GM21360 (cell line): ENCODE results near the gene TRMT1.

Experiments
- ATAC-seq: cut with Tn5 transposase; IDR thresholded peaks from one replicate; pipeline ENCODE4 v1.9.1; 2021; ENCODE audit warnings: mild to moderate bottlenecking, moderate library complexity; ENCODE audit not compliant: unreplicated experiment

TRMT1 gene

GRCh38 chr19:13103581-13104359 is 12.8 kb downstream of the TRMT1 start:
- ATAC-seq = no peak

DNA sequence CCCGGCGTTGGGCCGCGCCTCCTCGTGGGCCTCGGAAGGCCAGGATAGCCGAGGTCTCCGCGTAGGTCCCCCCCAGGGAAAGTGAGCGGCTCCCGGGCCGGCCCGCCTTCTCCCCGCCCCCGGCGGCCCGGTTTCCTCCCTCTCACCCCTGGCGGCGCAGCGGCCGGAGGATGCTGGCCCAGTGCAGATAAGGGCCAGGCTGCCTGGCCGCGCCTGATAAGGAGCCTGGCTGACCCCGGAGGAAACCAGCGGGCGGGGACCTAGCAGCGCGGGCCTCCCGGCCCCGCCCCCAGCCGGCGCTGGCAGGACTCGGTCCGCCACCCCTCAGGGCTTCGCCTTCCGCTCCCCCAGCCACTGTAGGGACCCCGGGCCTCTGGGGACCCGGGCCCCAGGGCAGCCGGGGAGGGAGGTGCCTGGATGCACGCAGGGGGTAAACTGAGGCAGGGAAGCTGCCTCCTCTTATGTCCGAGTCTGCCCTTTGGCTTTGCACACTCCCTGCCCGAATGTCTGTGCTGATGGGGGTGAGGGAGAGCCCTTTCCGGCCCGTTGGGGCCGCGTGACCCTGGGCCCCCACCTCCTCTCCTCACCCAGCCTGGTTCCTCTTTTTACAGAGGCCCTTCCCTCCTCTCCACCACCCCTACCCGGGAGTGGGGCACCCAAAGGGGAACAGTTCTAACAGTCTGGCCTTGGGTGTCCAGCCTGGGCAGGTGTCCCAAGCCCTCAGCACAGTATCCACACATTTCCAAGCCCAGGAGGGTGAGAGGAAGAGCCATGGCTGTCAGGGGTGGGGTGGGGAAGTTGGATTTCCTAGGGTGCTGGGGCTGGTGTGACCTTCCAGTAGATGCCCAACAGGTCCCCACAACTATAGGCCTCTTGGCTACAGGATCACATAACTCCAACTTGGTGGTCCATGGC is 13.6 kb downstream of the TRMT1 start, which contains the start of gene LYL1:
LYL1 (minus strand) TSS at position 193 of the 915 bp plus-strand sequence. CDS start 1,687 bp downstream, outside the sequence.
- peak; percentile 30 for ATAC-seq

DNA sequence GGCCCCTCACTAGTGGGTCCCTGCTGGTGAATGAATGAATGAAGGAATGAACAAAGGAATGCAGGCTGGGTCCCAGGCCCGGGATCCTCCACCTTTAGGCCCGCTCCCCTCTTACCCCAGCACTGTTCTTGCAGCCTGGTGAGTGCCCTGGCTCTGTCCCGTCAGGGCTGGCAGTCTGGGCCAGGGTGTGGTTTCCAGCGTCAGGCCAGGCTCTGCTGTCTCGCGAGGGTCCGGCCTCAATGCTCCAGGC is 14.2 kb downstream of the TRMT1 start:
- no peak for ATAC-seq

DNA sequence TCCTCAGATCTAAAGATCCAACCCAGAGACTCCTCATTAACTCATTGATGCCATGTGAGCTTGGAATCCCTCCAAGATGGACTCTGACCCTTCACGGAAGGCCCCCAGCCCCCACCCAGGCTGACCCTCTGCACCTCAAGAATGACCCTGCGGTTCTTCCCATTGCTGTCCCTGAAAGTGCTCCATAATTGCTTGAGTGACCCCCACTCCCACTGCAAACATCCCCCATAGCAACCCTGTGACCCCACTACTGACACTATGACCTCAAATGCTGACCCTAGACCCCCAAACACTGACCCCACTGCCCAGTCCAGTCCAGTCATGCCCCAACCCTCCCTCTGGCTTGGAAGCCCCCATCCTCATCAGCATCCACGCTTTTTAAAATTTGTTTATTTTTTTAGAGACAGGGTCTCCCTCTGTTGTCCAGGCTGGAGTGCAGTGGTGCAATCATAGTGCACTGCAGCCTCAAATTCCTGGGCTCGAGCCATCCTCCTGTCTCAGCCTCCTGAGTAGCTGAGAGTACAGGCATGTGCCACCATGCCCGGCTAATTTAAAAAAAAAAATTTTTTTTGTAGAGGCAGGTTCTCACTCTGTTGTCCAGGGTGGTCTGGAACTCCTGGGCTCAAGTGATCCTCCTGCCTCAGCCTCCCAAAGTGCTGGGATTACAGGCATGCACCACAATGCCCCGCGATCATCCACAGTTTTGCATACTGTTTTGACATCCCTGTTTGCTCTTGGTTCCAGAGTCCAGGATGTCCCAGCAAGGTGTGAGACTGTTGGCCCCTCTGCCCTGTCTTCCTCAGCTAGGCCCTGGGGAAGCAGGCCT is 14.7 kb downstream of the TRMT1 start:
- ATAC-seq = no peak

GRCh38 chr19:13100841-13101589 is 15.5 kb downstream of the TRMT1 start:
- ATAC-seq = no peak

- no peak for ATAC-seq
These were observed 16.4 kb downstream of the TRMT1 start for GRCh38 chr19:13100031-13100588.

DNA sequence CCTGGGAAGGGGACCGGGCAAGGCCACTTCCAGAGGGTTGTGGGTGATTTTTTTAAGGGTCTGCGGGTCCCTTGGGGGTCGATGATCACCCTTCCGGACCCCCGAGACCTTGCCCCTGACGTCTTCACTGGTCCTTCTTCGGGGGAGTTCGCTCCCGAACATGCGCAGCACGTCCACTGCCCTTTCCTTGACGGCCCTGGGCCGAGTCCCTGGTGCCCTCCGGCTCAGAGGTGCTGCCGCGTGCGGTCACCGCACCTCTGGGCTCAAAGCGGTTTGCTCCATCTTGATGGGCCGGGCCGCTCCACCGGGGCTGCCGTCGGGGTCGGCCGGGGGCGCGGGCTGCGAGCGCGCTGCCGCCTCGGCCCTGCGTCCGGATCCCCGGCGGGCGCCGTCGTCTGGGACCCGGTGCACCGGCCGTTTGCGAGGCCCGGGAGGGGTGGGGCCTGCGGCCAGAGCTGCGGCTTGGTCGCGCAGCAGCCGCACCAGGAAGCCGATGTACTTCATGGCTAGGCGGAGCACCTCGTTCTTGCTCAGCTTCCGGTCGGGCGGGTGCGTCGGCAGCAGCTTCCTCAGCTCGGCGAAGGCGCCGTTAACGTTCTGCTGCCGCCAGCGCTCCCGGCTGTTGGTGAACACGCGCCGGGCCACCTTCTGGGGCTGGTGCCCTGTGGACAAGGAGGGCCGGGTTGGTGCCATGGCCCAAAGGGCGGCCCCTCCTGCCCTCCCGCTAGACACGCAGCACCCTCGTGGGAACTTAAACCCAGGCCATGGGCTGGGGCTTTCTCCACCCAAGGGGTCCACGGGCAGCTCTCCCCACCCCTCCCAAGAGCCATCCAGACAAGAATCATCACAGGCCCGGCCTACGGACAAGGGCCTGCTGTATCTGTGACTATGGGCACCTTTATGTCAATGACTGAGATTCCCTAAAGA is 17.2 kb downstream of the TRMT1 start:
- no peak for ATAC-seq

DNA sequence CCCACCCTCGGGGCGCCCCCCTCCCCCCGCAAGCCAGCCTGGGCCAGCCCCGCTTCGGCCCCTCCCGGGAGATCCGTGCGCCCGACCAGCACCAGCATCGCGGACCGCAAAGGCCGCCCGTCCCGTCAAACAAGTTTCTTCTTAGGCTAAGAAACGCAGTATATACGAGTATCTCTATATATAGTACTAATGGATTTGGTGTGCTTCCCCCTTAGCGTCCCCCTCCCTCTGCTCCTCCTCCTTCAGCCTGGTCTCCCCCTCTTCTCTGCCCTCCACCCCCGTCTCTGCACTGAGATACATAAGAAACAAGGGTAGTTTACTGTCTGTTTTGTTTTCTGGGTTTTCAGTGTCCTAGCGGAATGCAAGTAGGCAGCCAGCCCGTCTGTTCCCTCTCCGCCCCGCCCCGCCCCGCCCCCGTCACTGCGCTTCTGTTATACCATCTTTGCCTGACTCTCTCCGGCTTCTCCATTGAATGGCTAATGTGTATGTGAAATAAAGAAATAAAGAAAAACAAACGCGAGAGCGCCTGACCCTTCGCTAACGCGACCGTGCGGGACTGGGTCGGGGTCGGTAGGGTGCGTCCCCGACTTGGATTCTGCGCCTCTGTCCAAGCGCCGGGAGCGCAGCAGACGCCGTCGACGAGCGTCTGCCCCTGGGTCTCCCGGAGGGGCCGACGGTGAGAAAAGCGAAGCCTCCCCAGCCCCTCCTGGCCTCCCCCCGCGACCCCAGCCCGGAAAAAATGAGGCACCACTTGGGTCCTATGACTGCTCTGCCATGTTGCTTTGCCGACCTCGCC is 18.1 kb downstream of the TRMT1 start:
- no peak for ATAC-seq

- ATAC-seq = no peak
These were observed 18.9 kb downstream of the TRMT1 start for GRCh38 chr19:13097463-13098258.

GRCh38 chr19:13097033-13097462 is 19.5 kb downstream of the TRMT1 start:
- no peak for ATAC-seq

DNA sequence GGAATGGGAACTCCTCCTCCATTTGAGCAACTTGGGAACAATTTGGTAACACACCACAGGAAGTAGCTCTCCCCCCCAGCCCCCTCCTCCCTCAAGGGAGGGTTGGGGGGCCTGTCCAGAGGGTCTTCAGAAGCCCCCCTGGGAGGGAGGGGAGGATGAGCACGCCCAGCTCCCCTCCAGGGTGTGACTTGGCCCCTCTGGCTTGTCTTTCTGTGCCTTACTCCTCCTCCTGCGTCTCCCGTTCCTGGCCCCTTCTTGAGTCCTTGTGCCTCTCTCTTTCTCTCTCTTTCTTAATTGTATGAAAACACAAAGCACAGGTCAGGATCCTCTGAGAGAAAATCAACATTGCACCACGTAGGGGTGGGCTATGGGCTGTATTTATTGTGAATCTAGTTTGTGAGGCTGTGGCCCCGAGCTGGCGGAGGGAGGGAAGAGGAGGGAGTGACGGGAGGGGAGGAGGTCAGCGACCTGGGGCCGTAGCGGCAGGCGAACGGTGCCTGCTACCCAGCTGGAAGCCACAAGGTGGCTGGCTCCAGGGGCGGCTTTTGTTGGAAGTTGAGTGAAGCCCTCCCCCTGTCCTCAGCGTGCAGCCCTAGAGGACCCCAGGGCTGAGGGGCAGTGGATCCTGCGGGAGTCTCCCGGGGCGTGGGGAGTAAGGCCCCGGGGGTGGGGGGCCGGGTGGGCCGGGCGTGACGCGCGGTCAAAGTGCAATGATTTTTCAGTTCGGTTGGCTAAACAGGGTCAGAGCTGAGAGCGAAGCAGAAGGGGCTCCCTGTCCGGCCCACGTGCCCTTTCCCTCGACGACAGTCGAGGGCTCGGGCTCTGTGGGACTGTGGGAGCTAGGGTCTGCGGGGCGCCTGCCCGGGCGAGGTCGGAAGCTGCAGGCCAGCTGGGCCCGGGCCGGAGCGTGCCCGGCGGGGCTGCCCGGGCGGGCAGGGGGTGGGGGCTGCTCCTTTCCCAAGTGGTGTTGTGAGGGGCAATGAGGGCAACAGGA is 20.3 kb downstream of the TRMT1 start:
- ATAC-seq = no peak

- no peak for ATAC-seq
These were observed 21.2 kb downstream of the TRMT1 start for GRCh38 chr19:13095393-13095784.

DNA sequence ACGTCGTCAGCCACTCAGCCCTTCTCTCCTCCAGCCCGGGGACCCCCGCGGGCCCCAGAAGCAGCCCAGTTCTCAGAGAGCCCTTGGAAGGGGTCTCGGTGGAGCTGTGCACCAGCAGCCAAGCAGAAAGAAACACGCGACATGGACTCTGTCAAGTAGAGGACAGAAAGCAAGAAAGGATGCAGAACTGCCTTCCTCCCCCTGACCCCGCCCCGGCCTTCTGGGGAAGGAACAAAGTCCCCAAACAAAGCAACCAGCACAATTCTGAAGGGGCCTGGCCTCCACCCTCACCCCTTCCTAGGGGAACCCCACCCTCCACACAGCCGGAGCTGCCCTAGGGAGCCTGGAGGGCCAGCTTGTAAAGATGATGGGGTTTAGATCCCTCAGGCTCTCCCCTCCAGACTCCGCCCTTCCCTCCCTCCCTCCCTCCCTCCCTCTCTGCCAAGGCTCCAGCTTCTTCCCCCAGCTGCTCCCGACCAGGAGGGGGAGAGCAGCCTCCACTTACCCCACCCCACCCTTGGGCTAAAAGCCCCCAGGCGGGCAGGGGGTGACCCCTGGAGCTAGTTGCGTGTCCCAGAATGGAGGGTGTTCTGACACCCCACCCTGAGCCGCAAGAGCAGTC is 21.7 kb downstream of the TRMT1 start:
- no peak for ATAC-seq

DNA sequence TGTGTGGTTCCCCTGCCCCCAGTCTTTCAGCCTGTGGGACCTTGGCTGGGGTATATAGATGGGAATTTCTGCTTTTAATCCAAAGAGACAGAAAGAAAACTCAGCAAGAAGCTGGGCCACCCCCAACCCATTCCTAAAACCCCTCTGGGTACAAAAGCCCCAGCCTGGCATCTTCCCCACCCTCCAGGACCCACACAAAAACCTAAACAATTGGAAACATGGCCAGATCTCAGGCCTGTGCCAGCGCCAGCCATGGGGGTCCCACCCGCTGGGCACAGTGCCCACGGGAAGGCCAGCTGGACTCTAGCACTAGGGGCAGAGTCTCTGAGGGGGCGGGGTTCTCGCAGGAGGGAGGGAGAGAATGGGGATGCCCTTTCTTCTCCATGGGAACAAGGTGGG is 22.4 kb downstream of the TRMT1 start:
- no peak for ATAC-seq

- peak; percentile 43 for ATAC-seq
These were observed 23.0 kb downstream of the TRMT1 start for GRCh38 chr19:13093407-13094105.
